HFFc6 (cell line): Measurements from ENCODE around the gene DPP6. TPM values are rescaled to one million over a fixed set of nuclear protein-coding genes. Genes with fewer than 3 reads are reported as not detected.

ENCODE experiments used
- DNase-seq: peaks from one replicate; pipeline ENCODE4 v3.0.0-alpha.2; 2018
- H3K27ac Mint-ChIP-seq: 2 replicates; pipeline ENCODE4 v1.8.0; 2020; ENCODE audit warnings: mild to moderate bottlenecking, mixed read lengths
- H3K27me3 Mint-ChIP-seq: 2 replicates; pipeline ENCODE4 v1.8.0; 2021; ENCODE audit warnings: mild to moderate bottlenecking, moderate library complexity, mixed read lengths; ENCODE audit not compliant: insufficient read depth
- H3K36me3 Mint-ChIP-seq: 2 replicates; pipeline ENCODE4 v1.8.0; 2021; ENCODE audit warnings: low read depth, mixed read lengths
- H3K4me1 Mint-ChIP-seq: 2 replicates; pipeline ENCODE4 v1.8.0; 2020; ENCODE audit warnings: low read depth, mixed read lengths
- H3K4me3 Mint-ChIP-seq: 2 replicates; pipeline ENCODE4 v1.8.0; 2020; ENCODE audit warnings: mild to moderate bottlenecking, moderate library complexity, mixed read lengths
- H3K9me3 Mint-ChIP-seq: 2 replicates; pipeline ENCODE4 v1.8.0; 2020; ENCODE audit warnings: mild to moderate bottlenecking, mixed read lengths
- CTCF ChIP-seq: fragments of 200-600 bp; sonication (generic); IDR thresholded peaks from 2 replicates; pipeline ENCODE4 v1.5.0; 2021; ENCODE audit warnings: antibody characterized with exemption, mild to moderate bottlenecking
- total RNA-seq, 6 experiments: library from RNA; stranded (reverse); fragmentation: NEBNext Ultra II Directional; extraction: Animal tissue kit (Norgen Biotek cat#: 25700); gene quantifications; 2 replicates in 1 of 6; 3 replicates in 5 of 6; pipeline ENCODE4 v1.2.3, GENCODE V29; 2021

The DPP6 gene
- total RNA-seq, 6 experiments from 2014 or later: not detected

- H3K4me3 Mint-ChIP-seq: no peak overlapping the region
- no peak for DNase-seq
- no peaks in the 10 kb centered on the region for H3K27me3 Mint-ChIP-seq
- H3K36me3 Mint-ChIP-seq: peaks cover under 1% of the 10 kb centered on the region; the same call in 1 of the 2 replicates
- peaks cover 40% of the 10 kb centered on the region for H3K9me3 Mint-ChIP-seq
- H3K27ac Mint-ChIP-seq: no peak overlapping the region
- TF ChIP-seq CTCF: no peak
- no peaks in the 10 kb centered on the region for H3K4me1 Mint-ChIP-seq
These were observed 698.2 kb downstream of the DPP6 start for GRCh38 chr7:154750353-154750801.

- TF ChIP-seq CTCF: no peak
- Mint-ChIP-seq H3K36me3 (peaks cover 5% of the 10 kb centered on the region; the same call in 1 of the 2 replicates), H3K4me1 (no peaks in the 10 kb centered on the region), H3K9me3 (peaks cover 54% of the 10 kb centered on the region), H3K4me3 (no peak overlapping the region), H3K27ac (no peak overlapping the region), H3K27me3 (no peaks in the 10 kb centered on the region)
- DNase-seq: no peak
These were observed 701.0 kb downstream of the DPP6 start for GRCh38 chr7:154753226-154753625.

GRCh38 chr7:154757756-154758155 lies 705.6 kb downstream of the DPP6 start:
- Mint-ChIP-seq H3K27me3 (no peaks in the 10 kb centered on the region; the same call in 1 of the 2 replicates), H3K9me3 (peaks cover 65% of the 10 kb centered on the region), H3K27ac (no peak overlapping the region), H3K4me3 (no peak overlapping the region), H3K36me3 (peaks cover 5% of the 10 kb centered on the region; the same call in 1 of the 2 replicates), H3K4me1 (no peaks in the 10 kb centered on the region)
- TF ChIP-seq CTCF: no peak
- DNase-seq: no peak

GRCh38 chr7:154759989-154760388 lies 707.8 kb downstream of the DPP6 start:
- Mint-ChIP-seq H3K27ac (no peak overlapping the region), H3K27me3 (no peaks in the 10 kb centered on the region; the same call in 1 of the 2 replicates), H3K9me3 (peaks cover 74% of the 10 kb centered on the region), H3K36me3 (peaks cover 5% of the 10 kb centered on the region; the same call in 1 of the 2 replicates), H3K4me1 (no peaks in the 10 kb centered on the region), H3K4me3 (no peak overlapping the region)
- DNase-seq: no peak
- TF ChIP-seq CTCF: no peak

- no peak overlapping the region for H3K27ac Mint-ChIP-seq
- H3K36me3 Mint-ChIP-seq: peaks cover 4% of the 10 kb centered on the region; the same call in 1 of the 2 replicates
- DNase-seq: no peak
- TF ChIP-seq CTCF: no peak
- no peaks in the 10 kb centered on the region; the same call in none of the 2 replicates for H3K27me3 Mint-ChIP-seq
- H3K4me3 Mint-ChIP-seq: no peak overlapping the region
- H3K4me1 Mint-ChIP-seq: no peaks in the 10 kb centered on the region
- peaks cover 76% of the 10 kb centered on the region for H3K9me3 Mint-ChIP-seq
These were observed 712.9 kb downstream of the DPP6 start for GRCh38 chr7:154765118-154765517.
